Endothelial cell of umbilical vein (primary cell): ENCODE data around the gene ANGPTL2. TPM values are rescaled to one million over a fixed set of nuclear protein-coding genes. Genes with fewer than 3 reads are reported as not detected.

ENCODE experiments used
- BruUV-seq: library from RNA; stranded (reverse); fragments of 400-500 nt; replicated peaks from 2 replicates; lab custom pipeline; 2021; lab: Mats Ljungman, UMichigan
- CTCF ChIA-PET: fragments of 300-600, 350-600 bp; sonication (Branson Sonifier 250); formaldehyde crosslinking; loops from one replicate; lab custom pipeline; 2021; ENCODE audit warnings: antibody characterized with exemption, inconsistent platforms; lab: Charles Lee
- POLR2A ChIA-PET: fragments of 300-600, 350-600 bp; sonication (Branson Sonifier 250); formaldehyde crosslinking; loops from one replicate; lab custom pipeline; 2021; ENCODE audit warnings: antibody characterized with exemption, inconsistent platforms; lab: Charles Lee
- DNase-seq: peaks from one replicate; pipeline ENCODE4 v3.0.0-alpha.2; 2011; ENCODE audit warnings: low read depth, low spot score
- FAIRE-seq: peaks from 2 replicates; lab custom pipeline; 2011; peaks lifted over from hg19 to GRCh38; lab: Jason Lieb, UNC
- H2AFZ ChIP-seq: 2 replicates; pipeline ENCODE4 v1.6.0; 2012; ENCODE audit warnings: low read depth, low read length, control low read depth, inconsistent platforms
- H3K27ac ChIP-seq: 2 replicates; pipeline ENCODE4 v1.5.1; 2011; ENCODE audit warnings: low read depth, mild to moderate bottlenecking, control low read depth, low read length, moderate library complexity; ENCODE audit not compliant: insufficient read depth
- H3K27me3 ChIP-seq, 2 experiments: 2 replicates each; pipeline versions ENCODE4 v1.6.0 to v1.6.1; 2011; ENCODE audit warnings: low read length in 2 of 2, mixed read lengths in 1 of 2; ENCODE audit not compliant: control insufficient read depth in 2 of 2, insufficient read depth in 2 of 2
- H3K36me3 ChIP-seq, 2 experiments: 2 replicates in 1 of 2; 3 replicates in 1 of 2; pipeline ENCODE4 v1.5.1; 2011; ENCODE audit warnings: low read length in 2 of 2, mild to moderate bottlenecking in 1 of 2, moderate library complexity in 1 of 2; ENCODE audit not compliant: control insufficient read depth in 2 of 2, insufficient read depth in 2 of 2; ENCODE audit errors: extremely low read depth in 1 of 2
- H3K4me1 ChIP-seq: 3 replicates; pipeline ENCODE4 v1.5.1; 2011; ENCODE audit warnings: mild to moderate bottlenecking, low read length; ENCODE audit not compliant: control insufficient read depth, insufficient read depth; ENCODE audit errors: extremely low read depth
- H3K4me2 ChIP-seq: 2 replicates; pipeline ENCODE4 v1.6.1; 2011; ENCODE audit warnings: low read length, control low read depth, mixed read lengths; ENCODE audit not compliant: insufficient read depth
- H3K4me3 ChIP-seq, 3 experiments: fragments of 200-600 bp in 1 of 3; sonication (generic), shearing (Covaris generic) in 1 of 3; replicated peaks in 1 of 3; 2 replicates each; pipeline ENCODE4 v1.5.1; 2011 to 2016; ENCODE audit warnings: control low read depth in 3 of 3, low read length in 3 of 3, mild to moderate bottlenecking in 2 of 3, inconsistent platforms in 1 of 3, low read depth in 1 of 3, moderate library complexity in 1 of 3; ENCODE audit not compliant: insufficient read depth in 1 of 3
- H3K79me2 ChIP-seq: 2 replicates; pipeline ENCODE4 v1.6.0; 2012; ENCODE audit warnings: low read length, inconsistent platforms; ENCODE audit not compliant: control insufficient read depth, insufficient read depth
- H3K9ac ChIP-seq: replicated peaks from 2 replicates; pipeline ENCODE3; 2011; ENCODE audit warnings: low read length, control low read depth; ENCODE audit not compliant: insufficient read depth; ENCODE audit errors: extremely low read depth
- H3K9me1 ChIP-seq: replicated peaks from 3 replicates; pipeline ENCODE4 v1.6.0; 2011; ENCODE audit warnings: mild to moderate bottlenecking, low read length; ENCODE audit not compliant: control insufficient read depth, insufficient read depth; ENCODE audit errors: extremely low read depth
- H3K9me3 ChIP-seq: replicated peaks from 2 replicates; pipeline ENCODE4 v1.5.1; 2012; ENCODE audit warnings: low read length, inconsistent platforms; ENCODE audit not compliant: control insufficient read depth, insufficient read depth
- H4K20me1 ChIP-seq: replicated peaks from 2 replicates; pipeline ENCODE3; 2011; ENCODE audit warnings: mild to moderate bottlenecking, low read length; ENCODE audit not compliant: control insufficient read depth, insufficient read depth; ENCODE audit errors: extremely low read depth
- EZH2 ChIP-seq: IDR thresholded peaks from 2 replicates; pipeline ENCODE4 v1.6.1; 2012; ENCODE audit warnings: borderline replicate concordance, low read depth, mild to moderate bottlenecking, moderate library complexity, low read length, inconsistent platforms; ENCODE audit not compliant: severe bottlenecking
- FOS ChIP-seq: IDR thresholded peaks from 2 replicates; pipeline ENCODE4 v1.6.1; 2011; ENCODE audit warnings: mild to moderate bottlenecking, low read length, moderate library complexity, borderline replicate concordance; ENCODE audit not compliant: insufficient read depth
- GATA2 ChIP-seq: IDR thresholded peaks from 2 replicates; pipeline ENCODE4 v1.7.0; 2011; ENCODE audit warnings: low read depth, mild to moderate bottlenecking, moderate library complexity, mixed read lengths, low read length; ENCODE audit not compliant: insufficient read length, insufficient read depth
- JUN ChIP-seq: IDR thresholded peaks from 2 replicates; pipeline ENCODE4 v1.6.1; 2011; ENCODE audit warnings: borderline replicate concordance, low read depth; ENCODE audit not compliant: insufficient read length, insufficient read depth
- MYC ChIP-seq: IDR thresholded peaks from one replicate; pipeline ENCODE4 v1.6.1; 2011; ENCODE audit warnings: mild to moderate bottlenecking, low read depth, low read length
- POLR2A ChIP-seq: IDR thresholded peaks from 2 replicates; pipeline ENCODE4 v1.6.1; 2012; ENCODE audit warnings: low read depth, mild to moderate bottlenecking, control low read depth, low read length
- POLR2AphosphoS5 ChIP-seq: IDR thresholded peaks from 2 replicates; pipeline ENCODE4 v1.6.1; 2012; ENCODE audit warnings: low read depth, mild to moderate bottlenecking, control low read depth, low read length, moderate library complexity; ENCODE audit not compliant: insufficient read depth
- dilution Hi-C: fragments of 300-500 bp; cut with MboI; formaldehyde crosslinking; loops from one replicate; pipeline ENCODE4 v1.15.0; 2019; ENCODE audit warnings: low sequenced_read_pairs; ENCODE audit not compliant: extremely low pct_ligation_motif_present
- intact Hi-C: fragments of 100-400 bp; cut with micrococcal nuclease; formaldehyde crosslinking; loops from one replicate; pipeline ENCODE4 v1.10.0; 2022
- polyA plus RNA-seq, 4 experiments: library from polyadenylated mRNA; depleted of rRNA in 3 of 4; stranded (reverse) in 3 of 4; unstranded in 1 of 4; fragments of >200 nt; gene quantifications; 2 replicates each; pipeline versions ENCODE4 v1.2.1 to v1.2.3, GENCODE V29; 2011 to 2012; ENCODE audit warnings: missing spikeins in 1 of 4
- total RNA-seq: library from RNA; stranded (reverse); gene quantifications from 2 replicates; pipeline ENCODE4 v1.2.3, GENCODE V29; 2021
- TF ChIP-seq, protein P1 (sequence below), 2 donors: IDR thresholded peaks; 1 replicate in 1 of 2; 2 replicates in 1 of 2; pipeline ENCODE4 v1.5.1; 2011; ENCODE audit warnings: low read length in 2 of 2, mild to moderate bottlenecking in 2 of 2, moderate library complexity in 2 of 2, control low read depth in 1 of 2, inconsistent platforms in 1 of 2, low read depth in 1 of 2; ENCODE audit not compliant: insufficient read depth in 1 of 2; ENCODE audit errors: extremely low read depth in 1 of 2
- TF ChIP-seq, protein P2 (sequence below): IDR thresholded peaks from 2 replicates; pipeline ENCODE4 v1.6.1; 2011; ENCODE audit not compliant: insufficient read depth, insufficient read length

Gene ANGPTL2
- total and polyA plus RNA-seq, 2 donors (not counting 3 experiments of a cell fraction or from before 2014, with no cell fraction given) = 15.1 to 24.5 TPM

DNA sequence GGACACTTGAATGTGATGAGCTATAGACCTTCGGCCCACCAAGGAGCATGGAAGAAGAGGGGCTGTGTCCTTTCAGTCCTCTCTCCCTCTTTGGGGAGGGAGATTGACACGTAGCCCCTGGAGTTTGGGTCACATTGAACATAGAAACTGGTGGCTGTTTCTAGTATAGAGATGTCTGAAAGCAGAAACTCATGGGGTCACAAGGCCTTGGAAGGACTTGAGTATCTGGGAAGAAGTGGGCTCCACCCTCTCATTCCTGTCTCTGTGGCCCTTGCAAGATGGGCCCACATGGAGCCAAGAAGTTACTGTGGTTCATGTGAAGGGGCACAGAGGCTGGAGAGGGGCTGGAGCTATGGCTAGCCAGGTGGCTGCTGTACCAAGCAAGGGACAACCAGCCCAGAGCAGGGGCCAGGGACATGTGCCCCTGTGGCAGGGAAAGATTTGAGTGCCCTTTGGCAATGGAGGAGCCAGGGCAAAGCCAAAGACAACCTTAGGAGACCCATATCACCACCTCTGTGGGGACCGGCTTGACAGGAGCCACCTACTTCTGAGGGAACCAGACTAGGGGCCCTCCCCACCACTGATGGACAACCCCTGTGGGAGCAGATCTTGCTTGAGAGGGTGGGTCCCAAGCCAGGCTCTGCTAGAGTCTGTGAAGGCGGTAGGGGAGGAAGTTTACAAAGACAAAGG, 12.8 kb upstream of the ANGPTL2 start:
- H3K9me3 ChIP-seq = no peaks in the 10 kb centered on the region
- H3K27ac ChIP-seq = no peak overlapping the region
- H3K9ac ChIP-seq = no peak overlapping the region
- H3K4me2 ChIP-seq = no peak overlapping the region
- H3K9me1 ChIP-seq = no peaks in the 10 kb centered on the region
- no peaks in the 10 kb centered on the region for H3K36me3 ChIP-seq
- H4K20me1 ChIP-seq = no peaks in the 10 kb centered on the region
- H3K27me3 ChIP-seq = peaks cover 0 to 4% of the 10 kb centered on the region in 2 experiments
- no TSS peak for BruUV-seq
- FAIRE-seq = no peak
- POLR2A ChIA-PET = no interaction called here
- CTCF ChIA-PET = no interaction called here
- no peak for DNase-seq
- intact Hi-C loops (no loop called here), dilution Hi-C loops (no loop called here)
- H3K79me2 ChIP-seq = no peaks in the 10 kb centered on the region
- no peak overlapping the region for H2AFZ ChIP-seq
- no peak overlapping the region for H3K4me3 ChIP-seq
- TF ChIP-seq POLR2A (no peak), GATA2 (no peak), FOS (no peak), MYC (no peak), POLR2AphosphoS5 (no peak), JUN (no peak), EZH2 (no peak)
- TF ChIP-seq, protein P1, sequence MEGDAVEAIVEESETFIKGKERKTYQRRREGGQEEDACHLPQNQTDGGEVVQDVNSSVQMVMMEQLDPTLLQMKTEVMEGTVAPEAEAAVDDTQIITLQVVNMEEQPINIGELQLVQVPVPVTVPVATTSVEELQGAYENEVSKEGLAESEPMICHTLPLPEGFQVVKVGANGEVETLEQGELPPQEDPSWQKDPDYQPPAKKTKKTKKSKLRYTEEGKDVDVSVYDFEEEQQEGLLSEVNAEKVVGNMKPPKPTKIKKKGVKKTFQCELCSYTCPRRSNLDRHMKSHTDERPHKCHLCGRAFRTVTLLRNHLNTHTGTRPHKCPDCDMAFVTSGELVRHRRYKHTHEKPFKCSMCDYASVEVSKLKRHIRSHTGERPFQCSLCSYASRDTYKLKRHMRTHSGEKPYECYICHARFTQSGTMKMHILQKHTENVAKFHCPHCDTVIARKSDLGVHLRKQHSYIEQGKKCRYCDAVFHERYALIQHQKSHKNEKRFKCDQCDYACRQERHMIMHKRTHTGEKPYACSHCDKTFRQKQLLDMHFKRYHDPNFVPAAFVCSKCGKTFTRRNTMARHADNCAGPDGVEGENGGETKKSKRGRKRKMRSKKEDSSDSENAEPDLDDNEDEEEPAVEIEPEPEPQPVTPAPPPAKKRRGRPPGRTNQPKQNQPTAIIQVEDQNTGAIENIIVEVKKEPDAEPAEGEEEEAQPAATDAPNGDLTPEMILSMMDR (IDR thresholded peaks at IDR 0.05; ENCODE audit: extremely low read depth in 1 of 2, insufficient read depth in 1 of 2, low read depth in 1 of 2, low read length in 2 of 2) = no peak
- TF ChIP-seq, protein P2, sequence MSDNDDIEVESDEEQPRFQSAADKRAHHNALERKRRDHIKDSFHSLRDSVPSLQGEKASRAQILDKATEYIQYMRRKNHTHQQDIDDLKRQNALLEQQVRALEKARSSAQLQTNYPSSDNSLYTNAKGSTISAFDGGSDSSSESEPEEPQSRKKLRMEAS = no peak
- H3K4me1 ChIP-seq = no peaks in the 10 kb centered on the region
